ENCODE measurements around the gene PCDHGA4. TPM values are rescaled to one million over a fixed set of nuclear protein-coding genes. Genes with fewer than 3 reads are reported as not detected.
"Not testable (repeated sequence)": the region's sequence is repeated elsewhere in the genome, so short reads cannot be mapped to it uniquely, and the experiment has no call there.

PCDHGA4 gene
- total and polyA plus RNA-seq, 9 donors, result 1.2 to 8.2 (median 5.7) TPM

DNA sequence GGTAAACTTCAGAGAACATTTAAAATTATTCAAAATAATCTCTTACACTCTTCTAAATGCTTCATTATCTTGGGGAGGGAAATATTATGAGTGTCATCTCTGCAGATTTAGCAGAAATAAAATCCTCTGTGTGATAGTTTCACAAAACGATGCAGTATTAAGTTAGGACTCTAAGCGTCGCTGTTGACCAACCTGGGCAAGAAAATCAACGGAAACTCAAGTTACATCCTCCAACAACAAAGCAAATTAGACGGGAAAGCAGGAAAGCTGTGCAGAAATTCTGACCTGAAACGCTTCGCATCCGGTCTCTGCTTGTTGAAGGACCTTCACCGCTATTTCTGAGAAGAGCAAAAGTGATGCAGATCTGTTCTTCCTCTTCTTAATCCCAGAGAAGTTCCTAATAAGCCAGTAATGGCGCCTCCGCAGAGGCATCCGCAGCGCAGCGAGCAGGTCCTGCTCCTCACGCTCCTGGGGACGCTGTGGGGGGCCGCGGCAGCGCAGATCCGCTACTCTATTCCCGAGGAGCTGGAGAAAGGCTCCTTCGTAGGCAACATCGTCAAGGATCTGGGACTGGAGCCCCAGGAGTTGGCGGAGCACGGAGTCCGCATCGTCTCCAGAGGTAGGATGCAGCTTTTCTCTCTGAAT, 19.0 kb downstream of the PCDHGA4 start, which contains the start of gene PCDHGA6:
PCDHGA6 (plus strand) TSS at position 219 of the 645 bp plus-strand sequence; CDS start at position 412, 193 bp downstream.
- intact Hi-C loops (cut with DNase I), result no loop called here
- H3K36me3 ChIP-seq, result no peaks in the 10 kb centered on the region
- peaks cover 5 to 51% of the 10 kb centered on the region in 2 donors for H3K9me3 ChIP-seq
- no peaks in the 10 kb centered on the region for H3K27me3 ChIP-seq
- peak within 1 kb of the TSS; percentile 23 for H3K4me3 ChIP-seq
- no peaks in the 10 kb centered on the region for H3K4me1 ChIP-seq (ENCODE audit: insufficient read depth)
- 11 to 16% (median 14%) methylated on average over 27 of the region's 27 CpGs for WGBS, 3 donors
- TF ChIP-seq, protein P1, sequence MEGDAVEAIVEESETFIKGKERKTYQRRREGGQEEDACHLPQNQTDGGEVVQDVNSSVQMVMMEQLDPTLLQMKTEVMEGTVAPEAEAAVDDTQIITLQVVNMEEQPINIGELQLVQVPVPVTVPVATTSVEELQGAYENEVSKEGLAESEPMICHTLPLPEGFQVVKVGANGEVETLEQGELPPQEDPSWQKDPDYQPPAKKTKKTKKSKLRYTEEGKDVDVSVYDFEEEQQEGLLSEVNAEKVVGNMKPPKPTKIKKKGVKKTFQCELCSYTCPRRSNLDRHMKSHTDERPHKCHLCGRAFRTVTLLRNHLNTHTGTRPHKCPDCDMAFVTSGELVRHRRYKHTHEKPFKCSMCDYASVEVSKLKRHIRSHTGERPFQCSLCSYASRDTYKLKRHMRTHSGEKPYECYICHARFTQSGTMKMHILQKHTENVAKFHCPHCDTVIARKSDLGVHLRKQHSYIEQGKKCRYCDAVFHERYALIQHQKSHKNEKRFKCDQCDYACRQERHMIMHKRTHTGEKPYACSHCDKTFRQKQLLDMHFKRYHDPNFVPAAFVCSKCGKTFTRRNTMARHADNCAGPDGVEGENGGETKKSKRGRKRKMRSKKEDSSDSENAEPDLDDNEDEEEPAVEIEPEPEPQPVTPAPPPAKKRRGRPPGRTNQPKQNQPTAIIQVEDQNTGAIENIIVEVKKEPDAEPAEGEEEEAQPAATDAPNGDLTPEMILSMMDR (IDR thresholded peaks at IDR 0.05), result peak in 2 of 3 donors; percentile 20 to 28
- no peak for TF ChIP-seq POLR2A (IDR thresholded peaks at IDR 0.05)
- no peak for DNase-seq
- H3K27ac ChIP-seq, result no peak within 1 kb of the TSS

DNA sequence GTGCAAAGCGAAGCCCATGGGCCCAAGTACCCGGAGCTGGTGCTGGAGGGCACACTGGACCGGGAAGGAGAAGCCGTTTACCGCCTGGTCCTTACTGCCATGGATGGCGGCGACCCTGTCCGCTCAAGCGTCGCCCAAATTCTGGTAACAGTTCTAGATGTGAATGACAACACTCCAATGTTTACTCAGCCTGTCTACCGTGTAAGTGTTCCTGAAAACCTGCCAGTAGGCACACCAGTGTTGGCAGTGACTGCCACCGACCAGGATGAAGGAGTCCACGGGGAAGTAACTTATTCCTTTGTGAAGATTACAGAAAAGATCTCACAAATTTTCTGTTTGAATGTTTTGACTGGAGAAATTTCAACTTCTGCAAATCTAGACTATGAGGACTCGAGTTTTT, 19.8 kb downstream of the PCDHGA4 start:
- intact Hi-C loops (cut with DNase I), result no loop called here
- DNase-seq, result no peak
- WGBS, 3 donors, result 55 to 66% (median 58%) methylated on average over 14 of the region's 14 CpGs
- Histone ChIP-seq H3K9me3 (peaks cover 5 to 51% of the 10 kb centered on the region in 2 donors), H3K36me3 (no peaks in the 10 kb centered on the region), H3K4me3 (peak overlapping the region; percentile 23), H3K27me3 (no peaks in the 10 kb centered on the region), H3K27ac (no peak overlapping the region), H3K4me1 (ENCODE audit: insufficient read depth) (no peaks in the 10 kb centered on the region)
- TF ChIP-seq, protein P1 (IDR thresholded peaks at IDR 0.05), result no peak
- TF ChIP-seq POLR2A (IDR thresholded peaks at IDR 0.05) (no peak), EP300 (IDR thresholded peaks at IDR 0.05) (no peak)

DNA sequence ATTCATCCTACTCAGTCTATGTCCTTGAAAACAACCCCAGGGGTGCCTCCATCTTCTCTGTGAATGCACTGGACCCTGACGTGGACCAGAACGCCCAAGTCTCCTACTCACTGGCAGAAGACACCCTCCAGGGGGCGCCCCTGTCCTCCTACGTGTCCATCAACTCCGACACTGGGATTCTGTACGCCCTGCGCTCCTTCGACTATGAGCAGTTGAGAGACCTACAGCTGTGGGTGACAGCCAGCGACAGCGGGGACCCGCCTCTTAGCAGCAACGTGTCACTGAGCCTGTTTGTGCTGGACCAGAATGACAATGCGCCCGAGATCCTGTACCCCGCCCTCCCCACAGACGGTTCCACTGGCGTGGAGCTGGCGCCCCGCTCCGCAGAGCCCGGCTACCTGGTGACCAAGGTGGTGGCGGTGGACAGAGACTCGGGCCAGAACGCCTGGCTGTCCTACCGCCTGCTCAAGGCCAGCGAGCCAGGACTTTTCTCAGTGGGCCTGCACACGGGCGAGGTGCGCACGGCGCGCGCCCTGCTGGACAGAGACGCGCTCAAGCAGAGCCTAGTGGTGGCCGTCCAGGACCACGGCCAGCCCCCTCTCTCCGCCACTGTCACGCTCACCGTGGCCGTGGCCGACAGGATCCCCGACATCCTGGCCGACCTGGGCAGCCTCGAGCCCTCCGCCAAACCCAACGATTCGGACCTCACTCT, 20.8 kb downstream of the PCDHGA4 start:
- H3K36me3 ChIP-seq; DNase-seq; H3K27me3 ChIP-seq; H3K4me3 ChIP-seq; intact Hi-C loops (cut with DNase I); H3K27ac ChIP-seq; H3K4me1 ChIP-seq (ENCODE audit: insufficient read depth): not testable (repeated sequence)
- WGBS, 3 donors, result 34 to 57% (median 39%) methylated on average over 15 to 42 of the region's 48 CpGs
- peaks cover 5 to 43% of the 10 kb centered on the region in 2 donors for H3K9me3 ChIP-seq

DNA sequence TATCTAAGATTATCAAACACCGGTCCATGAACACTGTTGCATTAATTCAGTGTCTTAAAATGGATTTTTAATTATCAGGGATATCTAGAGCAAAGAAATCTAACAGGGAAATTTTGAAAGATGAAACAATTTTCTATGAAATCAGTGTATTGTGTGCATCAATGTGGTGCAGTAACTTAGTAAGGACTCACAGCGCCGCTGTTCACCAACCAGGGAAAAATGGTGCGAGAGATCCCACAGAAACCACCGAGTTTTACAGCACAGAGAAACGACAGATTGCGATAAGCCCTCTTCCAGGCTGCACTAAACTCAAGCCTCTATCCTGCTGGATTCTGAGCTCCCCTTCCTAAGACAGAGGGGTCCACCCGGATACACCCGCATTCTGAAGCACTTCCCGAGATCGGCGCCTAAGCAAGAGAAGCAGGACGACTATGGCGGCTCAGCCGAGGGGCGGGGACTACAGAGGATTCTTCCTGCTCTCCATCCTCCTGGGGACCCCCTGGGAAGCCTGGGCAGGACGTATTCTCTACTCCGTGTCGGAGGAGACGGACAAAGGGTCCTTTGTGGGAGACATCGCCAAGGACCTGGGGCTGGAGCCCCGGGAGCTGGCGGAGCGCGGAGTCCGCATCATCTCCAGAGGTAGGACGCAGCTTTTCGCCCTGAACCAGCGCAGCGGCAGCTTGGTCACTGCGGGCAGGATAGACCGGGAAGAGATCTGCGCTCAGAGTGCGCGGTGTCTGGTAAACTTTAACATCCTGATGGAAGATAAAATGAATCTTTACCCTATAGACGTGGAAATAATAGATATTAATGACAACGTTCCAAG, 27.9 kb downstream of the PCDHGA4 start, which contains the start of gene PCDHGA7:
PCDHGA7 (plus strand) TSS at position 274 of the 826 bp plus-strand sequence; CDS start at position 432, 158 bp downstream.
- Histone ChIP-seq H3K36me3 (no peaks in the 10 kb centered on the region), H3K27me3 (no peaks in the 10 kb centered on the region), H3K4me1 (ENCODE audit: insufficient read depth) (no peaks in the 10 kb centered on the region), H3K4me3 (no peak within 1 kb of the TSS), H3K27ac (no peak within 1 kb of the TSS), H3K9me3 (peaks cover 12 to 35% of the 10 kb centered on the region in 2 donors)
- no peak for DNase-seq
- no peak for TF ChIP-seq POLR2A (IDR thresholded peaks at IDR 0.05)
- no peak for TF ChIP-seq EP300 (IDR thresholded peaks at IDR 0.05)
- TF ChIP-seq, protein P1 (IDR thresholded peaks at IDR 0.05), result no peak
- WGBS, 3 donors, result 12 to 16% (median 14%) methylated on average over 35 to 37 of the region's 37 CpGs
- intact Hi-C loops (cut with DNase I), result no loop called here

Measured in ovary (tissue), 9 donors.